IMR-90 (cell line): ENCODE data around the gene DSG1. TPM values are rescaled to one million over a fixed set of nuclear protein-coding genes. Genes with fewer than 3 reads are reported as not detected.

Experiments used
- ATAC-seq: fragments of 200-7000 bp; cut with Tn5 transposase; 2 replicates; pipeline ENCODE4 v1.9.1; 2020; ENCODE audit warnings: low read depth, mild to moderate bottlenecking, moderate library complexity
- BruUV-seq: library from RNA; stranded (reverse); fragments of 400-500 nt; replicated peaks from 2 replicates; lab custom pipeline; 2021; lab: Mats Ljungman, UMichigan
- CTCF ChIA-PET: fragments of 300-600 bp; formaldehyde crosslinking; extraction: SDS; loops from one replicate; lab custom pipeline; 2021; ENCODE audit warnings: antibody characterized with exemption; lab: Yijun Ruan, JAX
- POLR2A ChIA-PET: fragments of 300-600 bp; sonication (Branson Sonifier 250); formaldehyde crosslinking; loops from one replicate; lab custom pipeline; 2022; ENCODE audit warnings: antibody characterized with exemption; ENCODE audit not compliant: unreplicated experiment; lab: Charles Lee
- DNase-seq: peaks from one replicate; pipeline ENCODE4 v3.0.0; 2013
- H2AFZ ChIP-seq: replicated peaks from 2 replicates; pipeline ENCODE3; 2013; ENCODE audit warnings: low read length, mild to moderate bottlenecking; ENCODE audit not compliant: poor library complexity
- H2AK5ac ChIP-seq: 2 replicates; pipeline ENCODE4 v1.6.1; 2013; ENCODE audit warnings: low read depth, low read length, inconsistent platforms
- H2AK9ac ChIP-seq: replicated peaks from 2 replicates; pipeline ENCODE3; 2013; ENCODE audit warnings: mild to moderate bottlenecking, low read depth, low read length, moderate library complexity; ENCODE audit not compliant: poor library complexity
- H2BK120ac ChIP-seq: 2 replicates; pipeline ENCODE4 v1.6.1; 2013; ENCODE audit warnings: low read depth, low read length, inconsistent platforms
- H2BK15ac ChIP-seq: 3 replicates; pipeline ENCODE4 v1.6.1; 2013; ENCODE audit warnings: low read depth, low read length, inconsistent platforms
- H2BK20ac ChIP-seq: 2 replicates; pipeline ENCODE4 v1.6.1; 2013; ENCODE audit warnings: low read depth, mild to moderate bottlenecking, inconsistent platforms, low read length, moderate library complexity
- H2BK5ac ChIP-seq: 2 replicates; pipeline ENCODE4 v1.6.1; 2013; ENCODE audit warnings: mild to moderate bottlenecking, low read depth, low read length, inconsistent platforms; ENCODE audit not compliant: poor library complexity, severe bottlenecking
- H3K14ac ChIP-seq: replicated peaks from 2 replicates; pipeline ENCODE4 v1.6.1; 2013; ENCODE audit warnings: low read depth, low read length, inconsistent platforms
- H3K18ac ChIP-seq: 2 replicates; pipeline ENCODE4 v1.6.1; 2013; ENCODE audit warnings: low read depth, low read length, control low read depth
- H3K23ac ChIP-seq: 2 replicates; pipeline ENCODE4 v1.6.1; 2013; ENCODE audit warnings: low read depth, low read length, inconsistent platforms
- H3K27ac ChIP-seq: 2 replicates; pipeline ENCODE4 v1.5.1; 2013; ENCODE audit warnings: mild to moderate bottlenecking, control low read depth, low read length; ENCODE audit not compliant: insufficient read depth
- H3K27me3 ChIP-seq: 2 replicates; pipeline ENCODE4 v1.6.1; 2013; ENCODE audit warnings: low read length; ENCODE audit not compliant: control insufficient read depth, insufficient read depth
- H3K36me3 ChIP-seq: 2 replicates; pipeline ENCODE4 v1.6.1; 2013; ENCODE audit warnings: low read length, mixed read lengths; ENCODE audit not compliant: control insufficient read depth, insufficient read depth
- H3K4ac ChIP-seq: 2 replicates; pipeline ENCODE4 v1.6.1; 2013; ENCODE audit warnings: low read depth, low read length, inconsistent platforms
- H3K4me1 ChIP-seq: 2 replicates; pipeline ENCODE4 v1.6.1; 2013; ENCODE audit warnings: low read length, mixed read lengths; ENCODE audit not compliant: control insufficient read depth, insufficient read depth
- H3K4me2 ChIP-seq: 2 replicates; pipeline ENCODE4 v1.6.1; 2013; ENCODE audit warnings: low read depth, mild to moderate bottlenecking, control low read depth, low read length, moderate library complexity
- H3K4me3 ChIP-seq: 2 replicates; pipeline ENCODE4 v1.5.1; 2013; ENCODE audit warnings: low read depth, mild to moderate bottlenecking, control low read depth, low read length, moderate library complexity; ENCODE audit not compliant: insufficient read depth
- H3K56ac ChIP-seq: 2 replicates; pipeline ENCODE4 v1.6.1; 2013; ENCODE audit warnings: low read length, inconsistent platforms; ENCODE audit not compliant: insufficient read depth; ENCODE audit errors: extremely low read depth
- H3K79me1 ChIP-seq, 2 experiments: 2 replicates each; pipeline ENCODE4 v1.6.1; 2013; ENCODE audit warnings: low read length in 2 of 2, inconsistent platforms in 1 of 2, low read depth in 1 of 2
- H3K9ac ChIP-seq: 2 replicates; pipeline ENCODE4 v1.6.1; 2013; ENCODE audit warnings: low read depth, low read length, control low read depth
- H3K9me1 ChIP-seq: 2 replicates; pipeline ENCODE4 v1.6.1; 2013; ENCODE audit warnings: low read length, inconsistent platforms; ENCODE audit not compliant: insufficient read depth
- H3K9me3 ChIP-seq: 2 replicates; pipeline ENCODE4 v1.6.1; 2013; ENCODE audit warnings: low read length; ENCODE audit not compliant: control insufficient read depth, insufficient read depth
- H4K20me1 ChIP-seq: 2 replicates; pipeline ENCODE4 v1.6.1; 2013; ENCODE audit warnings: low read length, inconsistent platforms; ENCODE audit not compliant: insufficient read depth
- H4K5ac ChIP-seq: 2 replicates; pipeline ENCODE4 v1.6.1; 2013; ENCODE audit warnings: mild to moderate bottlenecking, low read depth, low read length, control low read depth
- H4K8ac ChIP-seq, 2 experiments: 2 replicates each; pipeline ENCODE4 v1.6.1; 2013; ENCODE audit warnings: low read depth in 2 of 2, low read length in 2 of 2, control low read depth in 1 of 2, inconsistent platforms in 1 of 2
- H4K91ac ChIP-seq: 2 replicates; pipeline ENCODE4 v1.6.1; 2013; ENCODE audit warnings: low read depth, low read length, inconsistent platforms; ENCODE audit not compliant: insufficient read depth
- BHLHE40 ChIP-seq: fragments of 150-350 bp; IDR thresholded peaks from 2 replicates; pipeline ENCODE4 v1.6.1; 2016; ENCODE audit warnings: mild to moderate bottlenecking, low read depth, low read length
- CEBPB ChIP-seq: IDR thresholded peaks from 2 replicates; pipeline ENCODE4 v1.6.1; 2012; ENCODE audit warnings: low read depth, low read length, improper control_type of control experiment
- CHD1 ChIP-seq: IDR thresholded peaks from 2 replicates; pipeline ENCODE4 v1.6.1; 2012; ENCODE audit warnings: low read depth, low read length, improper control_type of control experiment
- FOS ChIP-seq: fragments of 150-350 bp; IDR thresholded peaks from 2 replicates; pipeline ENCODE4 v1.6.1; 2016; ENCODE audit warnings: low read depth, low read length
- MAFK ChIP-seq: IDR thresholded peaks from 2 replicates; pipeline ENCODE4 v1.6.1; 2012; ENCODE audit warnings: low read depth, low read length, improper control_type of control experiment
- MAZ ChIP-seq: IDR thresholded peaks from 2 replicates; pipeline ENCODE4 v1.6.1; 2012; ENCODE audit warnings: low read depth, mild to moderate bottlenecking, low read length, improper control_type of control experiment, moderate library complexity, borderline replicate concordance
- MXI1 ChIP-seq: IDR thresholded peaks from 2 replicates; pipeline ENCODE4 v1.6.1; 2012; ENCODE audit warnings: low read depth, mild to moderate bottlenecking, low read length, moderate library complexity, borderline replicate concordance
- NFE2L2 ChIP-seq: fragments of 150-350 bp; IDR thresholded peaks from 2 replicates; pipeline ENCODE4 v1.6.1; 2016; ENCODE audit warnings: low read depth, mild to moderate bottlenecking, low read length
- POLR2A ChIP-seq: IDR thresholded peaks from 2 replicates; pipeline ENCODE4 v1.6.1; 2012; ENCODE audit warnings: mild to moderate bottlenecking, low read depth, low read length
- RAD21 ChIP-seq: IDR thresholded peaks from 2 replicates; pipeline ENCODE4 v1.6.1; 2012; ENCODE audit warnings: low read length, improper control_type of control experiment
- RCOR1 ChIP-seq: IDR thresholded peaks from 2 replicates; pipeline ENCODE4 v1.6.1; 2012; ENCODE audit warnings: mild to moderate bottlenecking, low read length, improper control_type of control experiment; ENCODE audit not compliant: insufficient replicate concordance
- RFX5 ChIP-seq: IDR thresholded peaks from 2 replicates; pipeline ENCODE4 v1.8.0; 2012; ENCODE audit warnings: low read depth, mild to moderate bottlenecking, low read length, moderate library complexity
- SMC3 ChIP-seq: fragments of 150-350 bp; IDR thresholded peaks from 2 replicates; pipeline ENCODE4 v1.6.1; 2016; ENCODE audit warnings: low read depth, mild to moderate bottlenecking, antibody characterized with exemption, low read length, moderate library complexity
- WGBS, 2 experiments: methylation state at CpG; one replicate each; pipeline versions ENCODE4 v1.1.5 to v1.1.7; 2013; ENCODE audit warnings: missing lambda C conversion rate in 2 of 2; ENCODE audit not compliant: insufficient read length in 1 of 2; ENCODE audit errors: extremely low coverage in 2 of 2; 5-methylcytosine and 5-hydroxymethylcytosine counted together
- dilution Hi-C: fragments of 300-500 bp; cut with HindIII; formaldehyde crosslinking; loops from one replicate; pipeline ENCODE4 v1.14.3; 2018; ENCODE audit warnings: low sequenced_read_pairs; ENCODE audit not compliant: unreplicated experiment
- in situ Hi-C: fragments of 300-500 bp; cut with MboI; formaldehyde crosslinking; loops from 3 replicates; pipeline ENCODE4 v1.14.3; 2019; ENCODE audit warnings: low sequenced_read_pairs, inconsistent platforms, mixed read lengths
- intact Hi-C: fragments of 100-400 bp; cut with micrococcal nuclease; formaldehyde crosslinking; loops from 2 replicates; pipeline ENCODE4 v1.10.0; 2022
- polyA plus RNA-seq, 3 experiments: library from polyadenylated mRNA; depleted of rRNA; stranded (reverse); fragments of >200 nt; gene quantifications; 2 replicates each; pipeline ENCODE4 v1.2.3, GENCODE V29; 2012; ENCODE audit warnings: low replicate concordance in 1 of 3
- total RNA-seq: library from RNA; depleted of rRNA; stranded (reverse); fragments of >200 nt; gene quantifications from 2 replicates; pipeline ENCODE4 v1.2.3, GENCODE V29; 2012
- TF ChIP-seq, protein P1 (sequence below): fragments of 150-350 bp; IDR thresholded peaks from 2 replicates; pipeline ENCODE4 v1.6.1; 2017; ENCODE audit warnings: mild to moderate bottlenecking, antibody characterized with exemption, low read length, low read depth
- TF ChIP-seq, protein P2 (sequence below): conservative IDR thresholded peaks from 2 replicates; pipeline ENCODE4 v1.5.1; 2012; ENCODE audit warnings: mild to moderate bottlenecking, low read depth, low read length, improper control_type of control experiment
- TF ChIP-seq, protein P3 (sequence below): fragments of 150-350 bp; IDR thresholded peaks from 2 replicates; pipeline ENCODE4 v1.6.1; 2016; ENCODE audit warnings: low read depth, mild to moderate bottlenecking, low read length, moderate library complexity, borderline replicate concordance

The DSG1 gene
- total and polyA plus RNA-seq, 2 of the 4 experiments (the other 2 are of a cell fraction) = not detected

DNA sequence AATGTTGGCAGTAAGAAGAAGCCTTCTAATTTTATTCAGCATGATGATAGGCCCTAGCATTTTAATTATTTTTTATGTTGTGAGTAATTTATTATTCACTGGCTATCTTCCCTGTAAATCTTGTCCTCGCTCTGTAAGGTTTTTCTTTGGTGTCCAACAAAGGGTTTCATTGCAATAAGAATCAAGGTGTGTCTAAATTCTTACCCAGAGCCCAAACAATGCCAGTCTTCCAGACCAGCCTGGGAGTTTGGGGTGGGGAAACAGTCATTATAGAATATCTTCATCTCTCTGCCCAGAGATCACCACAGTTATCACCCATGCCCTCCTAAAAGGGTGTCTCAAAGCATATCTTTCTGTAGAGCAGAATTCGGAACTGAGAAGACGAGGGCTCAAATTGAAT, 58.5 kb downstream of the DSG1 start, which contains the start of gene DSG4:
TSS of gene DSG4 (plus strand) at position 301 of the 400 bp plus-strand sequence. CDS start 135 bp downstream, outside the sequence.
- ChIA-PET CTCF (no interaction called here), POLR2A (no interaction called here)
- H3K27me3 ChIP-seq = no peaks in the 10 kb centered on the region
- no peak within 1 kb of the TSS for H3K27ac ChIP-seq
- H3K4me1 ChIP-seq = no peaks in the 10 kb centered on the region
- no peak within 1 kb of the TSS for H4K5ac ChIP-seq
- DNase-seq (no peak), ATAC-seq (no peak)
- H3K4me2 ChIP-seq = no peak within 1 kb of the TSS
- H3K56ac ChIP-seq = no peak within 1 kb of the TSS
- no peak within 1 kb of the TSS for H3K23ac ChIP-seq
- no peak within 1 kb of the TSS for H4K91ac ChIP-seq
- TF ChIP-seq NFE2L2 = no peak
- TF ChIP-seq CHD1 = no peak
- TF ChIP-seq MXI1 = no peak
- TF ChIP-seq BHLHE40 = no peak
- no peak for TF ChIP-seq MAFK
- no peak for TF ChIP-seq FOS
- no peak for TF ChIP-seq CEBPB
- no peak for TF ChIP-seq RCOR1
- no peak for TF ChIP-seq MAZ
- TF ChIP-seq, protein P1, sequence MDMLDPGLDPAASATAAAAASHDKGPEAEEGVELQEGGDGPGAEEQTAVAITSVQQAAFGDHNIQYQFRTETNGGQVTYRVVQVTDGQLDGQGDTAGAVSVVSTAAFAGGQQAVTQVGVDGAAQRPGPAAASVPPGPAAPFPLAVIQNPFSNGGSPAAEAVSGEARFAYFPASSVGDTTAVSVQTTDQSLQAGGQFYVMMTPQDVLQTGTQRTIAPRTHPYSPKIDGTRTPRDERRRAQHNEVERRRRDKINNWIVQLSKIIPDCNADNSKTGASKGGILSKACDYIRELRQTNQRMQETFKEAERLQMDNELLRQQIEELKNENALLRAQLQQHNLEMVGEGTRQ = no peak
- no peak for TF ChIP-seq SMC3
- TF ChIP-seq, protein P2, sequence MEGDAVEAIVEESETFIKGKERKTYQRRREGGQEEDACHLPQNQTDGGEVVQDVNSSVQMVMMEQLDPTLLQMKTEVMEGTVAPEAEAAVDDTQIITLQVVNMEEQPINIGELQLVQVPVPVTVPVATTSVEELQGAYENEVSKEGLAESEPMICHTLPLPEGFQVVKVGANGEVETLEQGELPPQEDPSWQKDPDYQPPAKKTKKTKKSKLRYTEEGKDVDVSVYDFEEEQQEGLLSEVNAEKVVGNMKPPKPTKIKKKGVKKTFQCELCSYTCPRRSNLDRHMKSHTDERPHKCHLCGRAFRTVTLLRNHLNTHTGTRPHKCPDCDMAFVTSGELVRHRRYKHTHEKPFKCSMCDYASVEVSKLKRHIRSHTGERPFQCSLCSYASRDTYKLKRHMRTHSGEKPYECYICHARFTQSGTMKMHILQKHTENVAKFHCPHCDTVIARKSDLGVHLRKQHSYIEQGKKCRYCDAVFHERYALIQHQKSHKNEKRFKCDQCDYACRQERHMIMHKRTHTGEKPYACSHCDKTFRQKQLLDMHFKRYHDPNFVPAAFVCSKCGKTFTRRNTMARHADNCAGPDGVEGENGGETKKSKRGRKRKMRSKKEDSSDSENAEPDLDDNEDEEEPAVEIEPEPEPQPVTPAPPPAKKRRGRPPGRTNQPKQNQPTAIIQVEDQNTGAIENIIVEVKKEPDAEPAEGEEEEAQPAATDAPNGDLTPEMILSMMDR = no peak
- no peak for TF ChIP-seq POLR2A
- TF ChIP-seq RAD21 = no peak
- TF ChIP-seq, protein P3, sequence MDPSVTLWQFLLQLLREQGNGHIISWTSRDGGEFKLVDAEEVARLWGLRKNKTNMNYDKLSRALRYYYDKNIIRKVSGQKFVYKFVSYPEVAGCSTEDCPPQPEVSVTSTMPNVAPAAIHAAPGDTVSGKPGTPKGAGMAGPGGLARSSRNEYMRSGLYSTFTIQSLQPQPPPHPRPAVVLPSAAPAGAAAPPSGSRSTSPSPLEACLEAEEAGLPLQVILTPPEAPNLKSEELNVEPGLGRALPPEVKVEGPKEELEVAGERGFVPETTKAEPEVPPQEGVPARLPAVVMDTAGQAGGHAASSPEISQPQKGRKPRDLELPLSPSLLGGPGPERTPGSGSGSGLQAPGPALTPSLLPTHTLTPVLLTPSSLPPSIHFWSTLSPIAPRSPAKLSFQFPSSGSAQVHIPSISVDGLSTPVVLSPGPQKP = no peak
- TF ChIP-seq RFX5 = no peak
- no peaks in the 10 kb centered on the region for H3K79me1 ChIP-seq
- dilution Hi-C loops = no loop called here
- no peak within 1 kb of the TSS for H2BK120ac ChIP-seq
- H2AFZ ChIP-seq = no peak within 1 kb of the TSS
- H3K4me3 ChIP-seq = no peak within 1 kb of the TSS
- H3K9me3 ChIP-seq = no peaks in the 10 kb centered on the region
- H3K9ac ChIP-seq = no peak within 1 kb of the TSS
- intact Hi-C loops = loop anchor here (5.0 kb wide), 1 partner anchor 1301 kb away; no protein-coding TSS in a partner anchor
- in situ Hi-C loops = no loop called here
- no peak within 1 kb of the TSS for H3K18ac ChIP-seq
- H3K4ac ChIP-seq = no peak within 1 kb of the TSS
- no peak within 1 kb of the TSS for H2AK5ac ChIP-seq
- no peak within 1 kb of the TSS for H3K14ac ChIP-seq
- BruUV-seq = no TSS peak
- H2BK20ac ChIP-seq = no peak within 1 kb of the TSS
- no peaks in the 10 kb centered on the region for H3K9me1 ChIP-seq
- H2BK5ac ChIP-seq = no peak within 1 kb of the TSS
- WGBS, 2 experiments = no CpG with 5 or more reads among the region's 3 CpGs
- no peak within 1 kb of the TSS for H4K8ac ChIP-seq
- H2AK9ac ChIP-seq = no peak within 1 kb of the TSS
- H2BK15ac ChIP-seq = no peak within 1 kb of the TSS
- H3K36me3 ChIP-seq = no peaks in the 10 kb centered on the region
- H4K20me1 ChIP-seq = no peaks in the 10 kb centered on the region
